K562 (cell line): ENCODE data around the gene PTPRC. TPM values are rescaled to one million over a fixed set of nuclear protein-coding genes. Genes with fewer than 3 reads are reported as not detected.

Experiments
- ATAC-seq: fragments of 200-7000 bp; cut with Tn5 transposase; 3 replicates; pipeline ENCODE4 v1.9.1; 2020; ENCODE audit warnings: moderate library complexity
- BruUV-seq: library from RNA; stranded (reverse); fragments of 400-500 nt; replicated peaks from 2 replicates; lab custom pipeline; 2021; lab: Mats Ljungman, UMichigan
- CTCF ChIA-PET: fragments of 300-600 bp; formaldehyde crosslinking; extraction: SDS; loops from one replicate; lab custom pipeline; 2021; ENCODE audit warnings: low intra/inter-chr PET ratio; lab: Yijun Ruan, JAX
- POLR2A ChIA-PET: fragments of 300-600, 350-650 bp; sonication (Branson Sonifier 250); formaldehyde crosslinking; extraction: SDS; loops from one replicate; lab custom pipeline; 2021; ENCODE audit warnings: antibody characterized with exemption, inconsistent platforms; lab: Yijun Ruan, JAX
- DNase-seq, 4 experiments: peaks; one replicate each; pipeline versions ENCODE4 v3.0.0 to v3.0.0-alpha.2; 2011 to 2018; ENCODE audit warnings: low spot score in 3 of 4, mixed read lengths in 3 of 4; ENCODE audit errors: extremely low read depth in 1 of 4
- FAIRE-seq: peaks from 2 replicates; lab custom pipeline; 2011; peaks lifted over from hg19 to GRCh38; lab: Jason Lieb, UNC
- H2AFZ ChIP-seq: 2 replicates; pipeline ENCODE4 v1.6.0; 2011; ENCODE audit warnings: low read depth, low read length, control low read depth, inconsistent platforms
- H3K27ac ChIP-seq: fragments of 200-600 bp; 3 replicates; pipeline ENCODE4 v1.8.0; 2011; ENCODE audit warnings: low read depth, mild to moderate bottlenecking, control low read depth, inconsistent platforms, low read length, moderate library complexity, mixed read lengths; ENCODE audit errors: extremely low read depth
- H3K27me3 ChIP-seq, 2 experiments: fragments of 300-600 bp in 1 of 2; 2 replicates in 1 of 2; 3 replicates in 1 of 2; pipeline versions ENCODE4 v1.6.0 to v1.8.0; 2011; ENCODE audit warnings: inconsistent platforms in 2 of 2, low read length in 2 of 2, mild to moderate bottlenecking in 1 of 2, mixed read lengths in 1 of 2, moderate library complexity in 1 of 2; ENCODE audit not compliant: control insufficient read depth in 2 of 2, insufficient read depth in 2 of 2
- H3K36me3 ChIP-seq: fragments of 300-600 bp; 3 replicates; pipeline ENCODE4 v1.8.0; 2011; ENCODE audit warnings: mild to moderate bottlenecking, low read length, inconsistent platforms; ENCODE audit not compliant: control insufficient read depth, insufficient read depth
- H3K4me1 ChIP-seq, 2 experiments: fragments of 200-600 bp in 1 of 2; replicated peaks in 1 of 2; 2 replicates in 1 of 2; 3 replicates in 1 of 2; pipeline versions ENCODE4 v1.5.1 to v1.8.0; 2011; ENCODE audit warnings: inconsistent platforms in 2 of 2, low read length in 2 of 2, mild to moderate bottlenecking in 1 of 2, mixed read lengths in 1 of 2, moderate library complexity in 1 of 2; ENCODE audit not compliant: control insufficient read depth in 2 of 2, insufficient read depth in 2 of 2
- H3K4me2 ChIP-seq: 2 replicates; pipeline ENCODE4 v1.6.1; 2011; ENCODE audit warnings: low read length, control low read depth, inconsistent platforms, mixed read lengths; ENCODE audit not compliant: insufficient read depth
- H3K4me3 ChIP-seq: fragments of 200-600 bp; sonication (generic), shearing (Covaris generic); 2 replicates; pipeline ENCODE4 v1.5.1; 2016; ENCODE audit warnings: control low read depth, inconsistent platforms
- H3K79me2 ChIP-seq: fragments of 200-600 bp; 3 replicates; pipeline ENCODE4 v1.8.0; 2011; ENCODE audit warnings: low read length, inconsistent platforms; ENCODE audit not compliant: control insufficient read depth, insufficient read depth
- H3K9ac ChIP-seq, 2 experiments: 2 replicates each; pipeline versions ENCODE4 v1.6.0 to v1.6.1; 2011; ENCODE audit warnings: low read depth in 2 of 2, low read length in 2 of 2, control low read depth in 1 of 2, inconsistent platforms in 1 of 2, mild to moderate bottlenecking in 1 of 2, mixed read lengths in 1 of 2; ENCODE audit not compliant: insufficient read depth in 1 of 2
- H3K9me1 ChIP-seq: one replicate; pipeline ENCODE4 v1.6.0; 2011; ENCODE audit warnings: inconsistent platforms, mild to moderate bottlenecking, low read length, moderate library complexity; ENCODE audit not compliant: control insufficient read depth, insufficient read depth
- H3K9me3 ChIP-seq: replicated peaks from 2 replicates; pipeline ENCODE4 v1.5.1; 2011; ENCODE audit warnings: low read depth, low read length, inconsistent platforms; ENCODE audit not compliant: control insufficient read depth, insufficient read depth
- H4K20me1 ChIP-seq: replicated peaks from 2 replicates; pipeline ENCODE4 v1.6.1; 2011; ENCODE audit warnings: low read length, inconsistent platforms, mixed read lengths; ENCODE audit not compliant: control insufficient read depth, insufficient read depth
- BRCA1 ChIP-seq, 2 experiments: fragments of 450-650 bp in 1 of 2; sonication (generic) in 1 of 2; formaldehyde crosslinking in 1 of 2; IDR thresholded peaks; 2 replicates each; pipeline versions ENCODE4 v1.5.0 to v1.6.1; 2017 to 2020; ENCODE audit warnings: mild to moderate bottlenecking in 1 of 2, missing genetic modification reagents in 1 of 2
- CBX5 ChIP-seq: IDR thresholded peaks from 2 replicates; pipeline ENCODE4 v1.6.1; 2014; ENCODE audit warnings: low read depth, borderline replicate concordance
- FOS ChIP-seq: IDR thresholded peaks from 3 replicates; pipeline ENCODE4 v1.6.1; 2011; ENCODE audit not compliant: insufficient read length; ENCODE audit errors: extremely low read depth
- HMGN3 ChIP-seq: IDR thresholded peaks from 2 replicates; pipeline ENCODE4 v1.6.1; 2011; ENCODE audit warnings: borderline replicate concordance, low read depth, mild to moderate bottlenecking, mixed read lengths, low read length; ENCODE audit not compliant: insufficient read length; ENCODE audit errors: extremely low read depth
- KDM5B ChIP-seq: fragments of 200-600 bp; sonication (generic); IDR thresholded peaks from 2 replicates; pipeline ENCODE4 v1.6.1; 2012; ENCODE audit warnings: low read depth, mild to moderate bottlenecking, moderate library complexity, low read length, control low read depth, inconsistent platforms; ENCODE audit not compliant: insufficient replicate concordance
- RB1 ChIP-seq: fragments of 450-650 bp; IDR thresholded peaks from 2 replicates; pipeline ENCODE4 v1.6.1; 2017; ENCODE audit warnings: low read depth, mild to moderate bottlenecking
- SOX6 ChIP-seq: fragments of 450-650 bp; IDR thresholded peaks from 2 replicates; pipeline ENCODE4 v1.6.1; 2014; ENCODE audit warnings: mild to moderate bottlenecking
- ZNF134 ChIP-seq: fragments of 250-450 bp; sonication (Bioruptor Pico); conservative IDR thresholded peaks from 2 replicates; pipeline ENCODE4 v1.4.0; 2020
- ZNF445 ChIP-seq: fragments of 250-450 bp; sonication (Bioruptor Pico); IDR thresholded peaks from 2 replicates; pipeline ENCODE4 v1.4.0; 2020; ENCODE audit warnings: low read depth, mild to moderate bottlenecking, moderate library complexity
- ZNF584 ChIP-seq: fragments of 200-800 bp; sonication (Bioruptor generic); IDR thresholded peaks from 2 replicates; pipeline ENCODE4 v1.6.1; 2016; ENCODE audit warnings: low read depth, mild to moderate bottlenecking, missing genetic modification characterization, missing compliant biosample characterization
- ZNF696 ChIP-seq: fragments of 250-450 bp; sonication (Bioruptor Pico); conservative IDR thresholded peaks from 2 replicates; pipeline ENCODE4 v1.4.0; 2020; ENCODE audit warnings: mild to moderate bottlenecking, moderate library complexity
- ZNF830 ChIP-seq: fragments of 250-450 bp; sonication (Bioruptor Pico); IDR thresholded peaks from 2 replicates; pipeline ENCODE4 v1.5.0; 2021; ENCODE audit warnings: mild to moderate bottlenecking
- WGBS: fragments of 100-300 bp; shearing (Covaris generic); methylation state at CpG from one replicate; pipeline ENCODE4 v1.1.6; 2016; ENCODE audit warnings: low coverage, mixed read lengths; ENCODE audit not compliant: insufficient coverage; ENCODE audit errors: missing lambda C conversion rate; 5-methylcytosine and 5-hydroxymethylcytosine counted together
- in situ Hi-C: fragments of 300-500 bp; cut with MboI; formaldehyde crosslinking; loops from 4 replicates; pipeline ENCODE4 v1.15.0; 2018; ENCODE audit warnings: inconsistent platforms, mixed read lengths
- intact Hi-C: fragments of 100-400 bp; cut with micrococcal nuclease; formaldehyde crosslinking; loops from 2 replicates; pipeline ENCODE4 v1.14.2; 2022
- polyA plus RNA-seq, 8 experiments: library from polyadenylated mRNA; depleted of rRNA in 4 of 8; stranded (reverse) in 5 of 8; unstranded in 3 of 8; fragments of >200 nt; fragmentation: Nextera tagmentation in 2 of 8; fragmentation: Illumina TruSeq in 1 of 8; extraction: Ambion mirVana in 2 of 8; extraction: Trizol in 1 of 8; gene quantifications; 2 replicates each; pipeline versions ENCODE4 v1.2.1 to v1.2.3, GENCODE V29; 2011 to 2014; ENCODE audit warnings: inconsistent platforms in 1 of 8, missing spikeins in 1 of 8
- total RNA-seq, 7 experiments: library from RNA; depleted of rRNA in 6 of 7; stranded (reverse); fragments of >200 nt in 6 of 7; fragmentation: Illumina TruSeq in 2 of 7; extraction: Trizol in 2 of 7; gene quantifications; 2 replicates each; pipeline versions ENCODE4 v1.2.1 to v1.2.3, GENCODE V29; 2011 to 2021; ENCODE audit warnings: low replicate concordance in 1 of 7
- TF ChIP-seq, protein P1 (sequence below): fragments of 450-650 bp; IDR thresholded peaks from 2 replicates; pipeline ENCODE4 v1.6.1; 2016

The PTPRC gene
- total and polyA plus RNA-seq, 9 of the 15 experiments (the other 6 are each of a cell fraction or from before 2014, with no cell fraction given), result 7.1 to 107 (median 62.9) TPM

DNA sequence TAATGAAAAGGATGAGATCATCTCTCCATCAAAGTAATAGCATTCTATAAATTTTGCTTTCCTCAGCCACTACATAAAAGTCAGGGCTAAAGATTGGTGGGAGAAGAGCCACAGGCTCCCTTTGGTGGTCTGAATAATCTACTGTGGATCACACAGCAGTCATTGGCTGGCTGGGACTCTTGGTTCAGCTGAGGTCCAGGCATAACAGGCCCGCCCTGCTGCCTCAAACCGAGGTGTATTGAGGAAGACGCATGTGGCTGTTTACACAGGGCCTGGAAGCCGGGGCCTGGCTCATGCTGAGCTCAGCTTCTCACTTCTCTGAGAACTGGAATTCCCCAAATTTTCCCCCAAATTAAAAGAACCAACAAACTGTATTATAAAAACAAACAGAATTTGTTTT lies 139.2 kb downstream of the PTPRC start (continued):
- TF ChIP-seq BRCA1 (IDR thresholded peaks at IDR 0.05) (no peak), BRCA1 (CRISPR knock-in tag; IDR thresholded peaks at IDR 0.05) (no peak), FOS (no peak), SOX6 (no peak), CBX5 (no peak), HMGN3 (no peak), KDM5B (no peak), ZNF445 (no peak)

DNA sequence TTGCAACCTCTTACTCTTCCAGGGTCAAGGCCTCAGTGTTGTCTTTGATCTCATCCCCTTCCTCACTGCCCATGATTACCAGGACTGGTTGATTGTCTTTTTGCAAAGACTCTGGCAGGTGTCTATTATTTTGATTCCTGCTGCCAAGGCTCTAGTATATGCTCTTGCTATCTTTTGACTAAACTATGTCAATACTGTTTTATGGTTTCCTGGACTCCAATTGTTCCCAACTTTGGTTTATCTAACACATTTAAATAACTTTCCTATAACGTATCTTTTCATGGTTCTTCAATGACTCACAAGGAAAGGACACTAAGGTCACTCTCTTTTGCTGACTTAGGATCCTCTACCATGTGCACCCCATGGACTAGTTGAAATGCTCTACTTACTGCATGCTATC lies 141.5 kb downstream of the PTPRC start:
- no peaks in the 10 kb centered on the region for H3K36me3 ChIP-seq
- no peaks in the 10 kb centered on the region for H3K4me1 ChIP-seq
- WGBS, result 5% methylated on average over 1 of the region's 1 CpG
- no peaks in the 10 kb centered on the region for H3K79me2 ChIP-seq
- in situ Hi-C loops, result no loop called here
- ChIA-PET POLR2A (no interaction called here), CTCF (no interaction called here)
- H4K20me1 ChIP-seq, result no peaks in the 10 kb centered on the region
- H3K27me3 ChIP-seq, result no peaks in the 10 kb centered on the region
- H3K27ac ChIP-seq, result no peak overlapping the region
- H3K9me3 ChIP-seq, result no peaks in the 10 kb centered on the region
- no peaks in the 10 kb centered on the region for H3K9me1 ChIP-seq
- TF ChIP-seq ZNF134 (no peak), RB1 (no peak), ZNF696 (CRISPR knock-in tag) (no peak), ZNF830 (no peak), ZNF584 (CRISPR knock-in tag) (no peak)
- TF ChIP-seq, protein P1, sequence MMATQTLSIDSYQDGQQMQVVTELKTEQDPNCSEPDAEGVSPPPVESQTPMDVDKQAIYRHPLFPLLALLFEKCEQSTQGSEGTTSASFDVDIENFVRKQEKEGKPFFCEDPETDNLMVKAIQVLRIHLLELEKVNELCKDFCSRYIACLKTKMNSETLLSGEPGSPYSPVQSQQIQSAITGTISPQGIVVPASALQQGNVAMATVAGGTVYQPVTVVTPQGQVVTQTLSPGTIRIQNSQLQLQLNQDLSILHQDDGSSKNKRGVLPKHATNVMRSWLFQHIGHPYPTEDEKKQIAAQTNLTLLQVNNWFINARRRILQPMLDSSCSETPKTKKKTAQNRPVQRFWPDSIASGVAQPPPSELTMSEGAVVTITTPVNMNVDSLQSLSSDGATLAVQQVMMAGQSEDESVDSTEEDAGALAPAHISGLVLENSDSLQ, result no peak
- no peak overlapping the region for H3K4me3 ChIP-seq
- no peak overlapping the region for H2AFZ ChIP-seq
- no peak for FAIRE-seq
- H3K9ac ChIP-seq, result no peak overlapping the region
- intact Hi-C loops, result no loop called here
- no peak for DNase-seq
- ATAC-seq, result no peak
- H3K4me2 ChIP-seq, result no peak overlapping the region
- no TSS peak for BruUV-seq
